ENCODE measurements around the gene ABR.
A peak's percentile ranks its signal among the peaks of the same experiment; 100 is the strongest.

ABR gene

DNA sequence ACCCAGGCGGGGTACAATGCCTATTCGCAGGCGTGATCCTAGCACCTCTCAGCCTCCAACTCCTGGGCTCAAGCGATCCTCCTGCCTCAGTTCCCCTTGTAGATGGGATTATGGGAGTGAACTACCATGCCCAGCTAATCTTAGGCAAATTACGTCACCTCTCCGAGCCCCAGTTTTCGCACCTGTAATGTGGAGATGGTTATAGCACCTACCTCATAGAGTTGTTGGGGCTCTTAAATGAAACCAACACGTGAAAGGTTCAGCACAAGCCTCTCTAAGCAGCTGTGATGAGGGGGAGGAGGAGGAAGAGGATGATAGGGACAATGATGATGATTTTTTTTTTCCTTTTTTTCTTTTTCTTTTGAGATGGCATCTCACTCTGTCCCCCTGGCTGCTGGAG, 59.9 kb downstream of the ABR start:
- H3K36me3 ChIP-seq (ENCODE audit: insufficient read depth, low read length) = no peaks in the 10 kb centered on the region
- H3K9me3 ChIP-seq (ENCODE audit: control insufficient read depth, insufficient read depth, low read length) = no peaks in the 10 kb centered on the region
- H3K9ac ChIP-seq (ENCODE audit: low read depth, low read length) = no peak overlapping the region
- H3K4me1 ChIP-seq (ENCODE audit: insufficient read depth, low read length) = peaks cover 3% of the 10 kb centered on the region; the same call in 1 of the 2 replicates

DNA sequence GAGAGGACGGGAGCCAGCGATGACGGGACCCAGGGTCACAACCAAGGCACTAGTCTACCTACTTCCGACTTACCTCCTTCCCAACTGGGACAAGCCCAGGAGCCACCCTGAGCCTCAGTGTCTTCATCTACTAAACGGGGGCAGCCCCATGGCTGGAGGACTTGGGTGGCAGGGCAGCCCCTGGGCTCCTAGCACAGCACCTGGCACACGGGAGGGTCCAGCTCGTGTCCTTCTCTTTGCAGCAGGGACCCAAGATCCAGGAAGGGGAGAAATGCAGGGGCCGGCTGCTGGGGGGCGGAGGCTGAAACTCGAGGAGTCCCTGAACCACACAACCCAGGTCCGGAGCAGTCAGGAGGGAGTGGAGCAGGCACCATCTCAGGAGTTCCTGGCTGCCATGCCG, 63.2 kb downstream of the ABR start:
- peaks cover 12% of the 10 kb centered on the region; the same call in 1 of the 2 replicates for H3K4me1 ChIP-seq (ENCODE audit: insufficient read depth, low read length)
- H3K9ac ChIP-seq (ENCODE audit: low read depth, low read length) = no peak overlapping the region
- no peaks in the 10 kb centered on the region for H3K36me3 ChIP-seq (ENCODE audit: insufficient read depth, low read length)
- no peaks in the 10 kb centered on the region for H3K9me3 ChIP-seq (ENCODE audit: control insufficient read depth, insufficient read depth, low read length)

DNA sequence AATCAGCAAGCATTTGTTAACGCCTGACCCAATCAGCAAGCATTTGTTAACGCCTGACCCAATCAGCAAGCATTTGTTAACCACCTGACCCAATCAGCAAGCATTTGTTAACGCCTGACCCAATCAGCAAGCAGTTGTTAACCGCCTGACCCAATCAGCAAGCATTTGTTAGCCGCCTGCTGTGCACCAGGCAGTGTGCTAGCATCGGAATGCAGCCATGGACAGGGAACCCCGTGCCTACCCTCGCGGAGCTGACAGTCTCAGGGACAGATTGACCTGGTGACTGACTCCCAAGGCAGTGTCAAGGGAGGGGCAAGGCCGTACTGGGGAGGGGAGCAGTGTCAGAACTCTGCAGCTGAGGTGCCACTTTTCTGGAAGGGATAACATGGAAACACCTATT, 66.9 kb downstream of the ABR start:
- Histone ChIP-seq H3K9ac (ENCODE audit: low read depth, low read length) (no peak overlapping the region), H3K4me1 (ENCODE audit: insufficient read depth, low read length) (peaks cover 33% of the 10 kb centered on the region; the same call in 1 of the 2 replicates), H3K36me3 (ENCODE audit: insufficient read depth, low read length) (no peaks in the 10 kb centered on the region), H3K9me3 (ENCODE audit: control insufficient read depth, insufficient read depth, low read length) (no peaks in the 10 kb centered on the region)

DNA sequence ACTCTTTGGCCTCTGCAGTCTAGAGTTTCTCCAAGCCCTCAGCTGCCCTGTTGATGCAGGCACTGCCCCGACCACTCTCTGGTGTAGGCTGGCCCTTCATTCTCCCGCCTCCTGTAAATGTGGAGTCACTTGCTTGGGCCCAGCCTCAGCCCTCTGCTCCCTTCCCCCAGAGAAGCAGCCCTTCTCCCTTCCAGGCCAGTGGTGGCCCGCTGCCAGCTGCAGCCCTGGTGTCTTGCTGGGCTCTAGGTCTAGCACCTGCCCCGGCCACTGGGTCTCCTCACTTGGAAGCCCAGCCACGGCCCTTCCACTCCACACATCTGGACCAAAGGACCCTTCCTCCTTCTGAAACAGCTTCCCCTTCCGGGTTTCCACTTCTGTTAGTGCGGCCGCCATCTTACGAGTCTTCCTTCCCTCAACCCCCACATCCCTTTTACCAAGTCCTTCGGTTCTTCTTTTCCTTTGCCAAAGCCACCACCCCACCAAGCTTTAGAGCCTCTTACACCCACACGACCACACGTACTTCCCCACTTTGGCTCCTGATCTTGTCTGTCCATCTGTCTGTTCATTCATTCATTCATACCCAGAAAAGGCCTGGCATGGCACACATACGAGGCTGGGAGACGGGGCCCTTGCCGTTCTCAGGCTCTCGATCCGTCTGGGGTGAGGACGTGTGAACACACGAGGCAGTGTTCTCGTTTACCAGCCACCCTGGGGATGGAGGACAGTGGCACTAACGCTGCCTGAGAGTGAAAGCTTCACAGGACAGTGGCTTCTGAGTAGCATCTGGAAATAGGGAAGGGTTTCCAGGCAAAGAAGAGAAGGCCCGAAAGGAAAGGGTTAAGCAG, 68.0 kb downstream of the ABR start:
- H3K36me3 ChIP-seq (ENCODE audit: insufficient read depth, low read length) = no peaks in the 10 kb centered on the region
- peaks cover 34% of the 10 kb centered on the region; the same call in 1 of the 2 replicates for H3K4me1 ChIP-seq (ENCODE audit: insufficient read depth, low read length)
- no peaks in the 10 kb centered on the region for H3K9me3 ChIP-seq (ENCODE audit: control insufficient read depth, insufficient read depth, low read length)
- no peak overlapping the region for H3K9ac ChIP-seq (ENCODE audit: low read depth, low read length)

DNA sequence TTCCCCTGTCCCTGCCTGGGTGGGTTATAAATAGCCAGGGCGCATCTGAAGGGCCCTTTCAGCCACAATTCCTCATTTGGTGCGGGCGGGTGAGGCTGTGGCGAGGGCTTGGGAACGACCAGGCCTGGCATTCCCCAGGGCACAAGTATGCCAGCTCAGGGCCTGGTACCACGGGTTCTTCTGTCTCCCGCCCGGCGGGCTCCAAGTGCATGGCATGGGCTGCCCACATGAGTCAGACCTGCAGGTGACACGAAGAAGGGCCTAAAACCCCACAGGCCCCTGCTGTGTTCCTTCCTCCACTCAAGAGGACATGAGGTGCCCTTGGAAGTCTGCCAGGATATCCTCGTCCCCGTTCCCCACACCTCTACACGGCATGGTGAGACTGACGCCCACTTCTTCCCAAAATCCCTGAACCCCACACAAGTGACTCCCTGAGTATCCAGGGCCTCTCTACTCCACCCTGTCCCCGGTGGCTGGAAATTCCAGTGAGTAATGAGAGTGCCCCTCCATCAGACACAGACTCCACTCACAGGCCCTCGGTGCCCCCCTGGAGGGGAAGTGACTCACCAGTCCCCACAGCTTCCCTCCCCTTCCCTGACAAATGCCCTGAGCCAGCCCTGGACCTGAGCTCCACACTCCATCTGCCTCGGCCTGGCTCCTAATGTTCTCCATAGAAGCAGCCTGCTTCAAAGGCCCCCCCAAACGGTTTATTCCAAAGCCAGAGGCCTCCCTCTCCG, 68.8 kb downstream of the ABR start:
- no peak overlapping the region for H3K9ac ChIP-seq (ENCODE audit: low read depth, low read length)
- H3K9me3 ChIP-seq (ENCODE audit: control insufficient read depth, insufficient read depth, low read length) = no peaks in the 10 kb centered on the region
- no peaks in the 10 kb centered on the region for H3K36me3 ChIP-seq (ENCODE audit: insufficient read depth, low read length)
- peaks cover 34% of the 10 kb centered on the region; the same call in 1 of the 2 replicates for H3K4me1 ChIP-seq (ENCODE audit: insufficient read depth, low read length)

DNA sequence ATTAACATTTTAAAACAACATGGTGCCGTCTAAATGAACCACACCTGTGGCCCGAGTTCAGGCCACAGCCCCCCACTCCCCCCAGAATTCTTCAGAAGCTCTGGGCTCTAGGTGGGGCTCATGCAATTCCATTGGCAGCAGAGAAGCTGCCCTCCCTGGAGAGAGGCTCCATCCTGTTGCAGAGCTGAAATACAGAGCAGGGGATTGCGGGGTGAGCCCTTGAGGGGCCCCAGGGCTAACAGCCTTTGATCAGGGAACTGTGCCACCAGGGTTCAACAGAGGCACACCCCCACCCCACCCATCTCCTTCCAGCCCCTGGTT, 69.3 kb downstream of the ABR start:
- peaks cover 33% of the 10 kb centered on the region; the same call in 1 of the 2 replicates for H3K4me1 ChIP-seq (ENCODE audit: insufficient read depth, low read length)
- no peak overlapping the region for H3K9ac ChIP-seq (ENCODE audit: low read depth, low read length)
- H3K36me3 ChIP-seq (ENCODE audit: insufficient read depth, low read length) = no peaks in the 10 kb centered on the region
- H3K9me3 ChIP-seq (ENCODE audit: control insufficient read depth, insufficient read depth, low read length) = no peaks in the 10 kb centered on the region

DNA sequence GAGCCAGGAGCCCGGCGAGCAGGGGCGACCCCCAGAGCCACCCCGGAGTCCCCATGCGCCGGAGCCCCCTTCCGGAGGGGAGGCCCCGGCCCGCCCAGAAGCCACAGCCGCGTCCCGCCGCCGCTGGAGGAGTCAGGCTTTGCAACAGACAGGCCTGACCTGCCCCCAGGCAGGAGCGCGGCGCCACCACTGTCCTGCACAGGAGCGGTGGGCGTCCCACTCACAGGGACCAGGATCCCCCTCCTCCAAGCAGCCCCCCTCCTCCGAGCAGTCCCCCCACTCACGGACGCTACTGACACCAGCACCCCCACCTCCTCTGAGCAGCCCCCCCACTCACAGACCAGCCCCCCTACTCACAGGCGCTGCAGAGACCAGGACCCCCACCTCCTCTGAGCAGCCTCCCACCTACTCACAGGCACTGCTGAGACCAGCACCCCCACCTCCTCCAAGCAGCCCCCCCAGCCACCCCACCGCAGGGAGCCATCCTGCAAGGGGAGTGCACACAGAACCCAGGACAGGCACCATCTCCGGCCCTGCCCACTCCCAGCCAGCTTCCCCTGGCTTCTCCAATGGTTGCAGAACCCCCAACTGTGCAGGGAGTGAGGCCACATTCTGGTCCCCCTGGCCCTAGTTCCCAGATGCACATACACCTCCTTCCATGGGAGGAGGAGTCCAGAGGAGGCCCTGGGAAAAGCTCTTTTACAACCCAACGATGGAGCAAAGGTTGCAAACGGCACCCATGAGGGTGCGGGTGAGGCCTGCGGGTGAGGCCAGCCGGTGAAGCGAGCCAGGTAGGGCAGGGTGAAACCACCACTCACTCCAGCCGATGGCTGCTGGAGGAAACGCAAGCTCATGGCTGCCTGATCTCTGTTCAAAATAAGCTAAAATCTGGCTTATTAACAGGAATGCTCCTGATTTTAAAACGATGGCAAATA, 69.9 kb downstream of the ABR start:
- Histone ChIP-seq H3K4me1 (ENCODE audit: insufficient read depth, low read length) (peaks cover 30% of the 10 kb centered on the region; the same call in 1 of the 2 replicates), H3K9ac (ENCODE audit: low read depth, low read length) (peak overlapping the region; percentile 79; the same call in 1 of the 2 replicates)

DNA sequence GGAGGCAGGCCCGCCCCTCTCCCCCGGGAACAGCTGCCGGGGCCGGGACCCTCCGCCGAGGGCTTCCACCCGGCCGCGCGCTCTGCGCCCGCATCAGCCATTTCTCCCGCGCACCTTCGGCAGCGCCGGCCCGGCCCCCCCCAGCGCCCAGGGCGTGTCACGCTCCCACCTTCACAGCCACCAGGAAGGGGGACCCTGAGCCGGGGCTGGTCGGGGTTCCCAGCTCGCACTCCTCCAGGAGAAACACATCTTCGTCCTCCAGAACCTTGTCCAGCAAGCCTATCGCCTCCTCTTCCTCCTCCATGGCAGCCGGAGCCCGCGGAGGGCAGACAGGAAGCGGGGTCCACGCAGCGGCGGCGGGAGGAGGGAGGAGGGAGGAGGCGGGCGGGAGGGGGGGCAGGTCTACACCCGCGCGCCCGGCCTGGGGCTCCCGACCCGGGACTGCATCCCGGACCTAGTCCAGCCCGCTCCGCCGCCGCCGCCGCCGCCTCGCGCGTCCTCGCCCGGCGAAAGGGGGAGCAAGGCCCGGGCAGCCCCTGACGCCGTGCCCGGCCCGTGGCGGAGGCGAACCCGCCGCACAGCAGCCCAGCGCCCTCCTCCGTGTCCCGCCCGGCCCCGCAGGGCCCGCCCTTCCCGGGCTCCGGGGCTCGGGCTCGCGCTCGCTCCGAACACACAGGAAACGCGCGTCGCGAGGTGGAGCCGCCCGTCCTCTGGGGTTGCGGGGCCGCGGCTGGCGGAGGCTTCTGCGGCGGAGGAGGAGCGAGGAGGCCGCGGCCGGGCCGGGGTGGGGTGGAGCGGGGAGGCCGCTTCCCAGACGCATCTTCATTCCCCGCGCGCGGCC, 70.8 kb downstream of the ABR start:
- peak overlapping the region; percentile 79 for H3K9ac ChIP-seq (ENCODE audit: low read depth, low read length)
- H3K36me3 ChIP-seq (ENCODE audit: insufficient read depth, low read length) = no peaks in the 10 kb centered on the region
- peaks cover 29% of the 10 kb centered on the region; the same call in 1 of the 2 replicates for H3K4me1 ChIP-seq (ENCODE audit: insufficient read depth, low read length)
- no peaks in the 10 kb centered on the region for H3K9me3 ChIP-seq (ENCODE audit: control insufficient read depth, insufficient read depth, low read length)

More for the DNA sequence above, 69.9 kb downstream of the ABR start:
- H3K36me3 ChIP-seq (ENCODE audit: insufficient read depth, low read length) = no peaks in the 10 kb centered on the region
- no peaks in the 10 kb centered on the region for H3K9me3 ChIP-seq (ENCODE audit: control insufficient read depth, insufficient read depth, low read length)

DNA sequence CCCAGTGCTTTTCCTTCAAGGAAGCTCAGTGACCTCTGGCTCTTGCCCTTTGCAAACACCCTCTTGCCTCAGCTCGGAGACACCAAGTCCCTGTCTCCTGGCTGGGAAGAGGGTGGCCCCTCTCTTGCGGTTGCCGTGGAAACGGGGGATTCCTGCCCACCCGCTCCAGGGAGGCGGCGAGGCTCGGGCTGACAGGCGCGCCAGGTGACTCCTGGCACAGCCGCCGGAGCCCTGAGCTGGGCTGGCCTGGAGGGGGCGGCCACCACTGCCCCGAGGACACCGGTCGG, 71.4 kb downstream of the ABR start:
- H3K4me1 ChIP-seq (ENCODE audit: insufficient read depth, low read length) = peaks cover 29% of the 10 kb centered on the region; the same call in 1 of the 2 replicates
- H3K9me3 ChIP-seq (ENCODE audit: control insufficient read depth, insufficient read depth, low read length) = no peaks in the 10 kb centered on the region
- H3K9ac ChIP-seq (ENCODE audit: low read depth, low read length) = peak overlapping the region; percentile 79; the same call in 1 of the 2 replicates
- H3K36me3 ChIP-seq (ENCODE audit: insufficient read depth, low read length) = no peaks in the 10 kb centered on the region

DNA sequence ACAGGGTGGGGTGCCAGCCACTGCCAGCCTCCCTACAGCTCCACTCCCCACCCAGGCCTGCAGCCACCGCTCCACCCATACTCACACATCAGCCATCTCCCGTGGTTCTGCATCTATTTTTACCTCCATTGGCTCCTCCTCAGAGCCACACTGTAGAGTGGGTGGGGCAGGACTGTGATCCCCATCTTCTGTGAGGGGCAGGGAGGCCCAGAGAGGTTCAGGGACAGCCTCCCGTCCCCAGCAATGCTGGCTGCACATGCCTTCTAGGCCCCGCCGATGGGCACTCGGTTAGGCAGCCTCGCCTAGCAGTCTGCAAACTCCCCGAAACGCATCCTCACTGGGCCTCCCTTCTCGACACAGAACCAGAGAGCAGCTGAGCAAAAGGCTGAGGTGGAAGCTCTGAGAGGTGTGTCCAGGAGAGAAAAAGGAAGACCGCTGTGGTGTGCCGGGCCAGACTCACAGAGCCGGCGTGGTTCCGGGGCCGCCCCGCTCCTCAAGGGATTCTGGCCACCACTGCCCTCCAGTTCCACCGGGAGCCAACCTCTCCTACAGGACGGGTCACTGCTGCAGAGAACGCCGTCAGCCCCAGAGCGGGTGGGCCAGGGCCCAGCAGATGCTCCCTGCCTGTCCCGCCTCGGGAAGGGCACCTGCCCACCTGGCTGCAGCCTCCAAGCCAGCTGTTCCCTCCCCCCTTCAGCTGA, 71.9 kb downstream of the ABR start:
- peaks cover 29% of the 10 kb centered on the region; the same call in 1 of the 2 replicates for H3K4me1 ChIP-seq (ENCODE audit: insufficient read depth, low read length)
- H3K36me3 ChIP-seq (ENCODE audit: insufficient read depth, low read length) = no peaks in the 10 kb centered on the region
- H3K9me3 ChIP-seq (ENCODE audit: control insufficient read depth, insufficient read depth, low read length) = no peaks in the 10 kb centered on the region
- peak overlapping the region; percentile 79; the same call in 1 of the 2 replicates for H3K9ac ChIP-seq (ENCODE audit: low read depth, low read length)

DNA sequence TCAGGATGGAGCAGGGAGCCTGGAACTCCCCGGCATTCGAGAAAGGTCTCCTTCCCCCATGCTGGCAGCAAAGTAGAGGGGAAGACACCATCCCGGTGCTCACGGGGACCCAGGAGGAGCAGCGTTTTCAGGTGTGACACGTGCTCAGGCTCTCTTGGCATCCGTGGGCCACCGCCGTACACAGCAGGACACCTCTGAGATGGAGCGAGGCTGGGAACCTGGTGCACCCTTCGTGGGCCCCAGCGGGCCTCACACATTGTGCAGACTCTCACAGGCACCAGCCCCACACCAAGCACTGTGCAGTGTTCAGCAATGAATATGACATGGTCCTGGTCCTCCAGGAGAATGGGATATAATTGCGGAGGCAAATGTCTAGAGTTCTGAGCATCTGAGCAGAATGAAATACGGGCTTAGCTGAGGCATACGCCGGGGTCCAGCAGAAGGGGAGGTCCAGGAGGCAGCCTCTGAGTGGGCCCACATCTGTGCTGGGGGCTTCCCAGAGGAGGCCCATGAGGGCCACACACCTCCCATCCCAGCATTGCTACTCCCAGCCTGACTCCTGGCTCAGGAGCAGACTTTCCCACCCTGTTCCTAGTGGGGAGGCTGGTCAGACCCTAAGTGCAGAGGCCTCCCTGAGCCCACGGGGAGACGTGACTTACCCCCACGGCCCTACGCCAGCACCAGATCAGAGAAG, 72.6 kb downstream of the ABR start:
- H3K36me3 ChIP-seq (ENCODE audit: insufficient read depth, low read length) = no peaks in the 10 kb centered on the region
- H3K9me3 ChIP-seq (ENCODE audit: control insufficient read depth, insufficient read depth, low read length) = no peaks in the 10 kb centered on the region
- no peak overlapping the region for H3K9ac ChIP-seq (ENCODE audit: low read depth, low read length)
- H3K4me1 ChIP-seq (ENCODE audit: insufficient read depth, low read length) = peaks cover 28% of the 10 kb centered on the region; the same call in 1 of the 2 replicates

DNA sequence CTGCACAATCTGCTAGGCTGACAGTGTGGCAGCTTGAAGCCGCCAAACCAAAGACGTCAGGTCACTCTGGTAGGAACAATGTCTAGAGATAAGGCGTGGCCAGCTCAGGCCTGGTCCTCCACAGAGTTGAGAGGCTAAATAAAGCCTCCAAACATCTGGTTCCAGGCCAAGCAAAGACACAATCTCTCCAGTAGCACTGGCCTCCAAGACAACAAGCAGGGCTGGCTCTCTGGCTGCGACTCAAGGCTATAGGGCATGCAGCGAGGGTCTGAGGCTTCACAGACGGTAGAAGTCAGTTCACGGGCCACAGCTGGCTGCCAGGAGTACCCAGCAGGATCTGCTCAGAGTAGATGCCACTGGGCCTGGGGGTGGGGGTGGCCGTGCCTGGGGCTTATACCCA, 75.6 kb downstream of the ABR start:
- Histone ChIP-seq H3K36me3 (ENCODE audit: insufficient read depth, low read length) (no peaks in the 10 kb centered on the region), H3K9me3 (ENCODE audit: control insufficient read depth, insufficient read depth, low read length) (no peaks in the 10 kb centered on the region), H3K9ac (ENCODE audit: low read depth, low read length) (no peak overlapping the region), H3K4me1 (ENCODE audit: insufficient read depth, low read length) (peaks cover 6% of the 10 kb centered on the region; the same call in 1 of the 2 replicates)

All from ES-I3 (cell line).